Osteocyte (in vitro differentiated cells): Measurements from ENCODE around the gene KRTAP4-7. TPM values are rescaled to one million over a fixed set of nuclear protein-coding genes. Genes with fewer than 3 reads are reported as not detected.
A peak's percentile ranks its signal among the peaks of the same experiment; 100 is the strongest.
"Not testable (repeated sequence)": the region's sequence is repeated elsewhere in the genome, so short reads cannot be mapped to it uniquely, and the experiment has no call there.

Experiments
- DNase-seq: peaks from one replicate; pipeline ENCODE4 v3.0.0; 2021; ENCODE audit warnings: mixed read lengths; ENCODE audit not compliant: unreplicated experiment; ENCODE audit errors: extremely low spot score
- H3K27ac Mint-ChIP-seq: one replicate; pipeline ENCODE4 v1.8.0; 2021; ENCODE audit warnings: mild to moderate bottlenecking, mixed read lengths; ENCODE audit not compliant: unreplicated experiment
- H3K27me3 Mint-ChIP-seq: one replicate; pipeline ENCODE4 v1.8.0; 2021; ENCODE audit warnings: mixed read lengths; ENCODE audit not compliant: unreplicated experiment
- H3K36me3 Mint-ChIP-seq: one replicate; pipeline ENCODE4 v1.8.0; 2021; ENCODE audit warnings: mixed read lengths; ENCODE audit not compliant: unreplicated experiment
- H3K4me1 Mint-ChIP-seq: one replicate; pipeline ENCODE4 v1.8.0; 2021; ENCODE audit warnings: mixed read lengths; ENCODE audit not compliant: unreplicated experiment
- H3K4me3 Mint-ChIP-seq: one replicate; pipeline ENCODE4 v1.8.0; 2021; ENCODE audit warnings: mild to moderate bottlenecking, moderate library complexity, mixed read lengths; ENCODE audit not compliant: unreplicated experiment
- H3K9me3 Mint-ChIP-seq: one replicate; pipeline ENCODE4 v1.8.0; 2021; ENCODE audit warnings: mixed read lengths; ENCODE audit not compliant: unreplicated experiment
- total RNA-seq: library from RNA; stranded (reverse); gene quantifications from 2 replicates; pipeline ENCODE4 v1.2.1, GENCODE V29; 2021
- TF ChIP-seq, protein P1 (sequence below): fragments of 200-600 bp; sonication (generic); IDR thresholded peaks from 2 replicates; pipeline ENCODE4 v1.5.0; 2021; ENCODE audit warnings: antibody characterized with exemption, mild to moderate bottlenecking, moderate library complexity

KRTAP4-7 gene
- total RNA-seq, 1 donor from 2014 or later = not detected

DNA sequence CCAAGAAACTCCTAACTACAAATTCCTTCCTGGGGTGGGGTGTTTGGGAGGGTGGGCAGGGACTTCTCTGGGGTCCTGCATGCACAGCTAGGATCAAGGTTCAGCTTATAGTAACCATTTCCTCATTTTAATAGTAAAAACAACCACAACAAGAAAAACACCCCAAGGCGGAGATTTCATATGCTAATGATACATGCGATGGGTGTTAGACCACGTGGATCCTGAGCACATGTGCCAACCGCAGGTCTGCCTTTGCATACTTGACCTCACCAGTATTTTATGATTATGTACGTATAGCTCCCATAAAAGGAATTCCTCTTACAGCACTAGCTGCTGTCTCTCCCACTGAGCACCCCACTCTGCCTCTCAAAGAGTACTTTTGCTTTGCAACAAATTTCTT is 32.3 kb downstream of the KRTAP4-7 start:
- Mint-ChIP-seq H3K27ac (no peak overlapping the region), H3K4me3 (no peak overlapping the region), H3K27me3 (no peaks in the 10 kb centered on the region), H3K4me1 (peaks cover 26% of the 10 kb centered on the region), H3K9me3 (peaks cover 7% of the 10 kb centered on the region), H3K36me3 (peaks cover 1% of the 10 kb centered on the region)
- TF ChIP-seq, protein P1, sequence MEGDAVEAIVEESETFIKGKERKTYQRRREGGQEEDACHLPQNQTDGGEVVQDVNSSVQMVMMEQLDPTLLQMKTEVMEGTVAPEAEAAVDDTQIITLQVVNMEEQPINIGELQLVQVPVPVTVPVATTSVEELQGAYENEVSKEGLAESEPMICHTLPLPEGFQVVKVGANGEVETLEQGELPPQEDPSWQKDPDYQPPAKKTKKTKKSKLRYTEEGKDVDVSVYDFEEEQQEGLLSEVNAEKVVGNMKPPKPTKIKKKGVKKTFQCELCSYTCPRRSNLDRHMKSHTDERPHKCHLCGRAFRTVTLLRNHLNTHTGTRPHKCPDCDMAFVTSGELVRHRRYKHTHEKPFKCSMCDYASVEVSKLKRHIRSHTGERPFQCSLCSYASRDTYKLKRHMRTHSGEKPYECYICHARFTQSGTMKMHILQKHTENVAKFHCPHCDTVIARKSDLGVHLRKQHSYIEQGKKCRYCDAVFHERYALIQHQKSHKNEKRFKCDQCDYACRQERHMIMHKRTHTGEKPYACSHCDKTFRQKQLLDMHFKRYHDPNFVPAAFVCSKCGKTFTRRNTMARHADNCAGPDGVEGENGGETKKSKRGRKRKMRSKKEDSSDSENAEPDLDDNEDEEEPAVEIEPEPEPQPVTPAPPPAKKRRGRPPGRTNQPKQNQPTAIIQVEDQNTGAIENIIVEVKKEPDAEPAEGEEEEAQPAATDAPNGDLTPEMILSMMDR = no peak
- no peak for DNase-seq

DNA sequence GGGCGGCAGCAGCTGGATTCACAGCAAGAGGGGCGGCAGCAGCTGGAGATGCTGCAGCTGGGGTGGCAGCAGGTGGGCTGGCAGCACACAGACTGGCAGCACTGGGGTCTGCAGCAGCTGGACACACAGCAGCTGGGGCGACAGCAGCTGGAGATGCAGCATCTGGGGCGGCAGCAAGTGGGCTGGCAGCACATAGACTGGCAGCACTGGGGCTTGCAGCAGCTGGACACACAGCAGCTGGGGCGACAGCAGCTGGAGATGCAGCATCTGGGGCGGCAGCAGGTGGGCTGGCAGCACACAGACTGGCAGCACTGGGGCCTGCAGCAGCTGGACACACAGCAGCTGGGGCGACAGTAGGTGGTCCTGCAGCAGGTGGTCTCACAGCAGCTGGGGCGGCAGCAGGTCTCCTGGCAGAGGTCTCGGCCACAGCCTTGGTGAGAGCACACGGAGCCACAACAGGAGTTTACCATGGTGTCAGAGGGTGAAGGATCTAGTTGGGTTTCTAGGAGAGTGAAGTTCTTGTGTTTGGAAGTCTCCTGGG is 34.0 kb downstream of the KRTAP4-7 start, which contains the start of gene KRTAP4-11:
TSS of gene KRTAP4-11 (minus strand) at position 528 of the 541 bp plus-strand sequence. CDS start at position 470, 58 bp downstream.
- H3K9me3 Mint-ChIP-seq, H3K4me3 Mint-ChIP-seq, DNase-seq, H3K36me3 Mint-ChIP-seq, H3K27me3 Mint-ChIP-seq: not testable (repeated sequence)
- peak within 1 kb of the TSS; percentile 69 for H3K27ac Mint-ChIP-seq
- H3K4me1 Mint-ChIP-seq = peaks cover 26% of the 10 kb centered on the region

DNA sequence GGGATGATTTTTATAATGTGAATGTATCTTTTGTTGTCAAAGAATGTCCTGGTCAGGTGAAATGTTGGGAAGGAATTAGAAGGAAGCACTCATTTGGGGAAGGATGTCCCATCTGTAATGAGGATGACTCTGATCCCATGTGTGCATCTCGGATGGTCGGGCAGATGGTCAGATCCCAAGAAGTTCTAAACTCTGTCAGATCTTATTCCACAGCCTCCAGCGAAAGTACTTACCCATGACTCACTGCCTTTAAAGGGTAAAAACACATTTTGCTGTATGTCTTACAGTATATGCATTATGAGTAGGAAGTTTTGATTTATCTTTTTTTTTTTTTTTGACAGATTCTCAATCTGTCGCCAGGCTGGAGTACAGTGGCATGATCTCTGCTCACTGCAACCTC is 34.8 kb downstream of the KRTAP4-7 start:
- TF ChIP-seq, protein P1 = no peak
- Mint-ChIP-seq H3K4me3 (no peak overlapping the region), H3K36me3 (no peaks in the 10 kb centered on the region), H3K9me3 (no peaks in the 10 kb centered on the region), H3K27me3 (no peaks in the 10 kb centered on the region), H3K27ac (peak overlapping the region; percentile 69), H3K4me1 (peaks cover 30% of the 10 kb centered on the region)
- DNase-seq = no peak

DNA sequence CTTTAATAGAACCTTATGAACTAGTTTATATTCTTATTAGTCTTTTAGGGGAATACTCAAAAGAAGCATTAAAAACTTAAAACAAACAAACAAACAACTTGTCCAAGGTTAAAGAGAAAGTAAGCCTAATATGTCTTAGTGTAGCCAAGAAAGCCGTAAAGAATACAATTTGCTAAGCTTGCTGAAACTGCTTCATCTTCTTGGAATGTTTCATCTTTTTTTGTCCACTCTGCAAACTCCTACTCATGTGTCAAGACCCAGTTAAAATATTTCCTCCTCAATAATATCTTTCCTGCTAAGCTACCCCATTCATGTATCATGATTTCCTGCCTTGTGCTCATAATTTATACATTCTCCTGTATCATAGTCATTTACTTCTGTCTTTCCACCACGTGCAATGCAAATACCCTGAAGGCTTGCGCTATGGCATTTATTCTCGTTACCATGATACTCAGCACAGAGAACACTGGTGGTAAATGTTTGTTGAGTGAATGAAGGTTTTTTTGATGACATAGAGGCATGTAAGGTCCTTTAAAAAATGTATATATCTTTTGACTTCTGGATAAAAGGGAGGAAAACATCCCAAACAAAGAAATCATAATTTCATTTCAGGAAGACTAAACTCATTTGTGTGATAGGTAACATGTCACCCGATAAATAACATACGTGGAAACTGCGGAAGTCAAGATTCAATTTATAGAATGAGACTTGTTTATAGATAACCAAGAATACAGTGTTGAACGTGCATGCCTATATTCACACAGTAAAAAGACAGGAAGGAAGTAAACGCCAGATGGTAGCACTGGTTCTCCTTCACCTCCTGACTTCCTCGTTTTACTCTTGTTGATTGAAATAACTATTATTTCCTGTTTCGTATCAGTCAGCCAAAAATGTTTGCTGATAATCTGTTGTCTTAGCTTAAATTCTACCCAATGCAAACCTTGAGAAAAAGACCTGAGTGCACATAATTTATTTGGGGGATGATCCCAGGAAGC is 36.0 kb downstream of the KRTAP4-7 start:
- H3K4me3 Mint-ChIP-seq, H3K9me3 Mint-ChIP-seq, DNase-seq, H3K27me3 Mint-ChIP-seq, H3K36me3 Mint-ChIP-seq: not testable (repeated sequence)
- peaks cover 40% of the 10 kb centered on the region for H3K4me1 Mint-ChIP-seq
- H3K27ac Mint-ChIP-seq = peak overlapping the region; percentile 11

DNA sequence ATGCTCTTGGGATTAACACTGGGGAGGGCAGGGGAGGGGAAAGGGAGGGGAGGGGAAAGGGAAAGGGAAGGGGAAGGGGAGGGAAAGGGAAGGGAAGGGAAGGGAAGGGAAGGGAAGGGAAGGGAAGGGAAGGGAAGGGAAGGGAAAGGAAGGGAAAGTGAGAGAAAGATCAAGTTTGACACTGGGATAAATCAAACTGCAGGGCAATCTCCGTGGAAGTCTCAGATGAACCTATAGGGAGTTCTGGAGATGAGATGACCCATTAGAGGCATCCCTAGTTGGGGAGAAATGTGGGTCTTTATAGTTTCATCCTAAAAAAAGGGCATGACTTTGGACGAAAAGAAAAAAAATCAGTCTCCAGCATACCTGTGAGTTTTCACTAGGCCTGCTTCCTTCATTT is 37.8 kb downstream of the KRTAP4-7 start:
- Mint-ChIP-seq H3K27ac (no peak overlapping the region), H3K36me3 (no peaks in the 10 kb centered on the region), H3K9me3 (peaks cover 3% of the 10 kb centered on the region), H3K4me3 (no peak overlapping the region), H3K4me1 (peaks cover 42% of the 10 kb centered on the region), H3K27me3 (no peaks in the 10 kb centered on the region)
- TF ChIP-seq, protein P1 = no peak
- no peak for DNase-seq

DNA sequence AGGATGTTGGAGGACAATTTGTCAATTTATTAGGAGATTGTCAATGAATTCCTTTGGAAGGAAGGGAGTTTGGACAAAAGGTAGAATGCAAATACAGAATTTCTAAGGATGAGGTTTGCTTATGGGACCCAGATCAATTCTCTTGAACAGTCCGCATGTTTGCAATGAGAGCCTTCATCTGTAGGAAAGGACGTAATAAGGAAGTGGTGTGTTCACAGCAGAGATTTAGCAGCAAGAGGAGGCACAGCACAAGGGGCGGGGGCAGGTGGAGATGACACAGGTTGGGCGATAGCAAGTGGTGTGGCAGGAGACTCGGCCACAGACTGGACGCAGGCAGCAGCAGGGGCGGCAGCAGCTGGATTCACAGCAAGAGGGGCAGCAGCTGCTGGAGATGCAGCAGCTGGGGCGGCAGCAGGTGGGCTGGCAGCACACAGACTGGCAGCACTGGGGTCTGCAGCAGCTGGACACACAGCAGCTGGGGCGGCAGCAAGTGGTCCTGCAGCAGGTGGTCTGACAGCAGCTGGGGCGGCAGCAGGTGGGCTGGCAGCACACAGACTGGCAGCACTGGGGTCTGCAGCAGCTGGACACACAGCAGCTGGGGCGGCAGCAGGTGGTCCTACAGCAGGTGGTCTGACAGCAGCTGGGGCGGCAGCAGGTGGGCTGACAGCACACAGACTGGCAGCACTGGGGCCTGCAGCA is 39.5 kb downstream of the KRTAP4-7 start:
- H3K4me1 Mint-ChIP-seq = peaks cover 31% of the 10 kb centered on the region
- not testable (repeated sequence) for H3K27ac Mint-ChIP-seq, H3K4me3 Mint-ChIP-seq, H3K9me3 Mint-ChIP-seq, H3K27me3 Mint-ChIP-seq, DNase-seq, H3K36me3 Mint-ChIP-seq

DNA sequence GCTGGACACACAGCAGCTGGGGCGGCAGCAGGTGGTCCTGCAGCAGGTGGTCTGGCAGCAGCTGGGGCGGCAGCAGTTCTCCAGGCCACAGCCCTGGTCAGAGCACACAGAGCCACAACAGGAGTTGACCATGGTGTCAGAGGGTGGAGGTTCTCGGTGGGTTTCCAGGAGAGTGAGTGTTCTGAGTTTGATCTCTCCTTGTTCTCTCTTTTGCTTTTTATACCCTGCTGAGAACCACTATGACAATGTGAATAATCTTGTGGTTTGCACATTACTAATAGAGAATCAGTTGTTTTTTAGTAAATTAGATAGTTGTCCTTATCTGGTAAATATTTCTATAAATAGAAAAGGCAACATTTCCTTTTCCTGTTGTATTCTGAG is 40.0 kb downstream of the KRTAP4-7 start, which contains the start of gene KRTAP4-12:
TSS of gene KRTAP4-12 (minus strand) at position 192 of the 381 bp plus-strand sequence. CDS start at position 132, 60 bp downstream.
- H3K4me3 Mint-ChIP-seq, H3K36me3 Mint-ChIP-seq, H3K27ac Mint-ChIP-seq, H3K27me3 Mint-ChIP-seq, H3K9me3 Mint-ChIP-seq, DNase-seq: not testable (repeated sequence)
- peaks cover 25% of the 10 kb centered on the region for H3K4me1 Mint-ChIP-seq
